ENCODE measurements around the gene PTCD2. TPM values are rescaled to one million over a fixed set of nuclear protein-coding genes. Genes with fewer than 3 reads are reported as not detected.

The PTCD2 gene
- total and polyA plus RNA-seq, 2 donors from 2014 or later, result 7.2 to 9.8 TPM

DNA sequence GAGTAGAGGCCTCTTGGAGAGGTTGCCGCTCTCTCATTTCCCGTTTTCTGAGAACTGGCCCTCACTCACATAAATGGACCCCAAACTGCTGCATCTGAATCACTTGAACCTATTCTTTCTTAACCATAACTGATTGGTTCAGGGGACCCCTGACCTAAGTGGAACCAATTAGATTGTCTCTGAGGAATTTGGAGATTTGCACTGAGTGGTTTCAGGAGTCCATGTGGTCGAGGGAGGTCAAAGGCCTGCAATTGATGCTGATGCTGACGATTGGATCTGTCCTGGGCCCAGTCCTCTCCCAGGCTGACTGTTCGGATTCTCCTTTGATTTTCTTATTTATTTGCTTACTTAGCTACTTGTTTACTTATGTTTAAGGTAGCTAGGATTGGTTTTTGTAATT is 88.0 kb downstream of the PTCD2 start:
- DNase-seq, result no peak
- no peak for TF ChIP-seq CTCF (IDR thresholded peaks at IDR 0.05; ENCODE audit: borderline replicate concordance, extremely low read depth, insufficient read depth)
- H3K27ac ChIP-seq (ENCODE audit: low read depth in 2 of 2, low read length in 2 of 2), result no peak overlapping the region
- H3K4me3 ChIP-seq (ENCODE audit: low read length in 3 of 3), result no peak overlapping the region
- H3K4me1 ChIP-seq (ENCODE audit: control insufficient read depth in 2 of 3, insufficient read depth in 2 of 3, low read depth in 1 of 3, low read length in 3 of 3), result no peaks in the 10 kb centered on the region
- H3K9me3 ChIP-seq (ENCODE audit: control insufficient read depth in 2 of 3, insufficient read depth in 1 of 3, low read length in 3 of 3), result no peaks in the 10 kb centered on the region
- intact Hi-C loops (cut with DNase I), result no loop called here
- H3K9ac ChIP-seq (ENCODE audit: low read length in 3 of 3), result no peak overlapping the region
- H3K27me3 ChIP-seq (ENCODE audit: control insufficient read depth, insufficient read depth, low read length), result no peaks in the 10 kb centered on the region
- H3K36me3 ChIP-seq (ENCODE audit: control insufficient read depth in 2 of 3, insufficient read depth in 3 of 3, low read length in 3 of 3), result no peaks in the 10 kb centered on the region
- FAIRE-seq, result no peak

- DNase-seq, result peak in 2 of 5 donors; percentile 20 to 67
- TF ChIP-seq CTCF (IDR thresholded peaks at IDR 0.05; ENCODE audit: borderline replicate concordance, extremely low read depth, insufficient read depth), result no peak
- Histone ChIP-seq H3K27ac (ENCODE audit: low read depth in 2 of 2, low read length in 2 of 2) (no peak overlapping the region), H3K9ac (ENCODE audit: low read length in 3 of 3) (no peak overlapping the region), H3K4me1 (ENCODE audit: control insufficient read depth in 2 of 3, insufficient read depth in 2 of 3, low read depth in 1 of 3, low read length in 3 of 3) (no peaks in the 10 kb centered on the region), H3K4me3 (ENCODE audit: low read length in 3 of 3) (no peak overlapping the region), H3K36me3 (ENCODE audit: control insufficient read depth in 2 of 3, insufficient read depth in 3 of 3, low read length in 3 of 3) (no peaks in the 10 kb centered on the region), H3K27me3 (ENCODE audit: control insufficient read depth, insufficient read depth, low read length) (no peaks in the 10 kb centered on the region), H3K9me3 (ENCODE audit: control insufficient read depth in 2 of 3, insufficient read depth in 1 of 3, low read length in 3 of 3) (no peaks in the 10 kb centered on the region)
- intact Hi-C loops (cut with DNase I), result no loop called here
- no peak for FAIRE-seq
Measured at GRCh38 chr5:72408603-72409002, 88.4 kb downstream of the PTCD2 start.

DNA sequence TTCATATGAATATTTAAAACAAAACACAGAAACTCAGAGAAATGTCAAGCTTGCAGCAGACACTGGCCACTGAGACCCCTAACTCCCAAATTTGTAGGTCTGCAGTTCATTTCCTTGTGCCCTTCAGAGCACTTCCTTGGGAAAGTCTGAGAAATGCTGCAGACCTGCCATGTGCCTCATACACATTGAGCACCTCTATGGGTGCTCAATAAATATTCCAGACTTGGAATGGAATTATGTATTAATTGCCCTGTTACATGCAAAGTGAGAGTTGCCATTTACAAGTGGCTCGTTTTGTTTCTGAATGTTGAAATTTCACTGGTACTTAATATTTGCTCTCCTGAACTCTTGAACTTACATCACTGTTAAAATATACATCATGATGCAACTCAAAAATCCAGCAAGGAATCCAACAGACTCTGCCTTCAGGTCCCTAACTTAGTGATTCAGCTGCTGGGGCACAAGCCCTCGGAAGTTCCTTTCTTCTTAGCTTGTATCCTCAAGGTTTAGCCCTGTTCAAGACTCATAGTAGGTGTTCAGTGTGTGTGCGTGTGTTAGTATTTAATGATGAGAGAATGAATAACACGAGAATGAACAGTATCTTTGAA is 90.6 kb downstream of the PTCD2 start:
- no peaks in the 10 kb centered on the region for H3K36me3 ChIP-seq (ENCODE audit: control insufficient read depth in 2 of 3, insufficient read depth in 3 of 3, low read length in 3 of 3)
- H3K9ac ChIP-seq (ENCODE audit: low read length in 3 of 3), result no peak overlapping the region
- H3K9me3 ChIP-seq (ENCODE audit: control insufficient read depth in 2 of 3, insufficient read depth in 1 of 3, low read length in 3 of 3), result no peaks in the 10 kb centered on the region
- H3K4me3 ChIP-seq (ENCODE audit: low read length in 3 of 3), result no peak overlapping the region
- H3K27me3 ChIP-seq (ENCODE audit: control insufficient read depth, insufficient read depth, low read length), result no peaks in the 10 kb centered on the region
- FAIRE-seq (no peak), DNase-seq (no peak)
- intact Hi-C loops (cut with DNase I), result no loop called here
- H3K4me1 ChIP-seq (ENCODE audit: control insufficient read depth in 2 of 3, insufficient read depth in 2 of 3, low read depth in 1 of 3, low read length in 3 of 3), result no peaks in the 10 kb centered on the region
- TF ChIP-seq CTCF (IDR thresholded peaks at IDR 0.05; ENCODE audit: borderline replicate concordance, extremely low read depth, insufficient read depth), result no peak
- H3K27ac ChIP-seq (ENCODE audit: low read depth in 2 of 2, low read length in 2 of 2), result no peak overlapping the region
